Measurements from ENCODE around the gene HNRNPUL1.
A peak's percentile ranks its signal among the peaks of the same experiment; 100 is the strongest.
"Not testable (repeated sequence)": the region's sequence is repeated elsewhere in the genome, so short reads cannot be mapped to it uniquely, and the experiment has no call there.

The HNRNPUL1 gene

DNA sequence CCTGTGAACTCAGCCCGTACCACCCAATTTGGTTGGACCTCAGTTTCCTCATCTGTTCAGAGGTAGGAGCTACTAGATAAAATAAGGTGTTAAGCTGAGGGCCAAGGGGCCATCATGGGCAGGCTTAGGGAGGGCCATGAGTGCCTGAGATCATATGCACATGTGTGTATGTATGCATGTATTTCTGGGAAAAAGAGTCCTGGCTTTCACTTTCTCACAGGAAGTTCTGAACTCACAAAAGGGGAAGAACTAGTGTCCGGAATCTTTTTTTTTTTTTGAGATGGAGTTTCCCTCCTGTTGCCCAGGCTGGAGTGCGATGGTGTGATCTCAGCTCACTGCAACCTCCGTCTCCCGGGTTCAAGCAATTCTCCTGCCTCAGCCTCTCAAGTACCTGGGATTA is 70.6 kb downstream of the HNRNPUL1 start:
- in situ Hi-C loops (cut with HindIII; ENCODE audit: low sequenced_read_pairs): no loop called here
- DNase-seq (ENCODE audit: low read depth, low spot score): no peak
- TF ChIP-seq CTCF (IDR thresholded peaks at IDR 0.05; ENCODE audit: low read depth, low read length): no peak
- H3K4me3 ChIP-seq (ENCODE audit: low read depth, low read length): no peak overlapping the region

GRCh38 chr19:41335467-41335866 is 71.3 kb downstream of the HNRNPUL1 start:
- H3K4me3 ChIP-seq (ENCODE audit: low read depth, low read length): no peak overlapping the region
- no peak for DNase-seq (ENCODE audit: low read depth, low spot score)
- no peak for TF ChIP-seq CTCF (IDR thresholded peaks at IDR 0.05; ENCODE audit: low read depth, low read length)
- in situ Hi-C loops (cut with HindIII; ENCODE audit: low sequenced_read_pairs): no loop called here

- DNase-seq (ENCODE audit: low read depth, low spot score): no peak
- in situ Hi-C loops (cut with HindIII; ENCODE audit: low sequenced_read_pairs): no loop called here
- H3K4me3 ChIP-seq (ENCODE audit: low read depth, low read length): no peak overlapping the region
- no peak for TF ChIP-seq CTCF (IDR thresholded peaks at IDR 0.05; ENCODE audit: low read depth, low read length)
Observed at GRCh38 chr19:41339936-41340335, 75.8 kb downstream of the HNRNPUL1 start.

- no peak for DNase-seq (ENCODE audit: low read depth, low spot score)
- TF ChIP-seq CTCF (IDR thresholded peaks at IDR 0.05; ENCODE audit: low read depth, low read length): no peak
- no peak overlapping the region for H3K4me3 ChIP-seq (ENCODE audit: low read depth, low read length)
- in situ Hi-C loops (cut with HindIII; ENCODE audit: low sequenced_read_pairs): no loop called here
Observed at GRCh38 chr19:41341669-41342490, 77.7 kb downstream of the HNRNPUL1 start.

DNA sequence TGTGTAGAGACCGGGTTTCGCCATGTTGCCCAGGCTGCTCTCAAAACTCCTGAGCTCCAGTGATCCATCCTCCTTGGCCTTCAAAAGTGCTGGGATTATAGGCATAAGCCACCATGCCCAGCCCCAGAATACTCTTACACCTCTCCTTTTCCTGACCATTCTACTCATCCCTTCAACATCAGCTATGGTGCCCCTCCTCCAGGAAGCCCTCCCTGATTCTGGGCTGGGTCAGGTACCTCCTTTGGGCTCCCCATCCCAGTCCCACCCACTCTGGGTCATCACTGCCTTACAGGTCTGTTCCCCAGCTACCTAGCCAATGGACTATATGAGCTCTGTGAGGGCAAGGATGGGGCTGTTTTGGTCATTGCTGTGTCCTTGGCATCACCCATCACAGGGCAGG is 80.0 kb downstream of the HNRNPUL1 start:
- no peak overlapping the region for H3K4me3 ChIP-seq (ENCODE audit: low read depth, low read length)
- in situ Hi-C loops (cut with HindIII; ENCODE audit: low sequenced_read_pairs): no loop called here
- no peak for DNase-seq (ENCODE audit: low read depth, low spot score)
- TF ChIP-seq CTCF (IDR thresholded peaks at IDR 0.05; ENCODE audit: low read depth, low read length): no peak

DNA sequence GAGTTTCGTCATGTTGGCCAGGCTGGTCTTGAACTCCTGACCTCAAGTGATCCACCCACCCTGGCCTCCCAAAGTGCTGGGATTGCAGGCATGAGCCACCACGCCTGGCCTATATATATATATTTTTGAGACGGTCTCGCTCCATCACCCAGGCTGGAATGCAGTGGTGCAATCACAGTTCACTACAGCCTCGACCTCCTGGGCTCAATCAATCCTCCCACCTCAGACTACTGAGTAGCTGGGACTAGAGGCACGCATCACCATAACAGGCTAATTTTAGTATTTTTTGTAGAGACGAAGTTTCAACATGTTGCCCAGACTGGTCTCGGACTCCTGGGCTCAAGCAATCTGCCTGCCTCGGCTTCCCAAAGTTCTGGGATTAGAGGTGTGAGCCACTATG is 82.7 kb downstream of the HNRNPUL1 start:
- DNase-seq (ENCODE audit: low read depth, low spot score); H3K4me3 ChIP-seq (ENCODE audit: low read depth, low read length); in situ Hi-C loops (cut with HindIII; ENCODE audit: low sequenced_read_pairs): not testable (repeated sequence)

DNA sequence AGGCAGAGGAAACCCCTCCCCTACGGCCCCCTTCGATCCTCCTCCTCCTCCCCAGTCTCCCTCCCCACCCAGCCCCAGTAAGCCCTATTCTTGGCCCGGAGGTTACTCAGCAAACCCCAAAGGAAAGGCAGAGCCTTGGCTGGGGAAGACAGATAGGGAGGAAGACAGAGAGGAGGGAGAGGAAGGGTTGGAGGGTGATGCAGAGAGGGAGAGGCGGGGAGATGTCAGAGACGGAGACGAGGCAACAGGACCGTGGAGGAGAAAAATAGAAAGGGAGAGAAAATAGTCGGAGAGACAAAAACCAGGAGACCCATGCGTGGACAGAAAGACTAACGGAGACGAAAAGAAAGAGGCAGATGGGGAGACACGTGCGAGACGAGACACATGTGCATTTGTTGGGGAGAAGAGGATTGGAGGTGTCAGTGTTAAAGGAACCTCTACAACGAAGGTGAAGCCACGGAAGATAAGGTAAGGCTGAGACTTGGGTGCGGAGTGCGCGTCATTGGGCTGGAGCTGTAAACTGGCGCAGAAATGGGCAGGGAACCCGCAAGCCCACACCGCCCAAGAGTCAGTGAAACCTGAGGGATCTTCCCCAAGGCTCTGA is 86.7 kb downstream of the HNRNPUL1 start:
- no peak for DNase-seq (ENCODE audit: low read depth, low spot score)
- in situ Hi-C loops (cut with HindIII; ENCODE audit: low sequenced_read_pairs): no loop called here
- TF ChIP-seq CTCF (IDR thresholded peaks at IDR 0.05; ENCODE audit: low read depth, low read length): no peak
- peak overlapping the region; percentile 85 for H3K4me3 ChIP-seq (ENCODE audit: low read depth, low read length)
